GM19240 (cell line): ENCODE measurements around the gene SLC39A11.
"Not testable (repeated sequence)": the region's sequence is repeated elsewhere in the genome, so short reads cannot be mapped to it uniquely, and the experiment has no call there.

Source experiments
- DNase-seq: peaks from one replicate; pipeline ENCODE4 v3.0.0; 2011; ENCODE audit warnings: low spot score; ENCODE audit not compliant: insufficient read length

Gene SLC39A11

GRCh38 chr17:72952220-72952619, 140.3 kb downstream of the SLC39A11 start:
- DNase-seq, result no peak

- DNase-seq, result no peak
These were observed 142.1 kb downstream of the SLC39A11 start for GRCh38 chr17:72950242-72950931.

- no peak for DNase-seq
These were observed 144.4 kb downstream of the SLC39A11 start for GRCh38 chr17:72948115-72948514.

GRCh38 chr17:72947475-72947874, 145.0 kb downstream of the SLC39A11 start:
- DNase-seq, result no peak

- no peak for DNase-seq
These were observed 145.8 kb downstream of the SLC39A11 start for GRCh38 chr17:72946696-72947095.

- no peak for DNase-seq
These were observed 146.3 kb downstream of the SLC39A11 start for GRCh38 chr17:72946156-72946555.

- DNase-seq, result no peak
These were observed 147.0 kb downstream of the SLC39A11 start for GRCh38 chr17:72945473-72945872.

GRCh38 chr17:72943826-72944689, 148.4 kb downstream of the SLC39A11 start:
- no peak for DNase-seq

- DNase-seq, result no peak
These were observed 149.9 kb downstream of the SLC39A11 start for GRCh38 chr17:72942579-72942978.

- no peak for DNase-seq
These were observed 152.0 kb downstream of the SLC39A11 start for GRCh38 chr17:72940496-72940895.

GRCh38 chr17:72938482-72938881, 154.0 kb downstream of the SLC39A11 start:
- no peak for DNase-seq

GRCh38 chr17:72937707-72938106, 154.8 kb downstream of the SLC39A11 start:
- DNase-seq, result no peak

GRCh38 chr17:72937254-72937653, 155.2 kb downstream of the SLC39A11 start:
- DNase-seq, result not testable (repeated sequence)

- no peak for DNase-seq
These were observed 156.5 kb downstream of the SLC39A11 start for GRCh38 chr17:72935984-72936383.

- no peak for DNase-seq
These were observed 157.6 kb downstream of the SLC39A11 start for GRCh38 chr17:72934927-72935326.

GRCh38 chr17:72931635-72932034, 160.9 kb downstream of the SLC39A11 start:
- no peak for DNase-seq

- DNase-seq, result peak; percentile 35
These were observed 161.3 kb downstream of the SLC39A11 start for GRCh38 chr17:72931163-72931562.

- DNase-seq, result no peak
These were observed 162.5 kb downstream of the SLC39A11 start for GRCh38 chr17:72930031-72930430.

GRCh38 chr17:72928454-72929136, 163.9 kb downstream of the SLC39A11 start:
- no peak for DNase-seq

- no peak for DNase-seq
These were observed 164.7 kb downstream of the SLC39A11 start for GRCh38 chr17:72927760-72928159.

- no peak for DNase-seq
These were observed 165.3 kb downstream of the SLC39A11 start for GRCh38 chr17:72927146-72927545.

GRCh38 chr17:72926171-72926570, 166.3 kb downstream of the SLC39A11 start:
- DNase-seq, result no peak
